Endometrial microvascular endothelial cells (primary cell): ENCODE data around the gene PLCL1. TPM values are rescaled to one million over a fixed set of nuclear protein-coding genes. Genes with fewer than 3 reads are reported as not detected.

ENCODE experiments used
- in situ Hi-C: cut with HindIII; loops from 2 replicates; pipeline ENCODE4 v1.10.0; 2017; ENCODE audit warnings: low sequenced_read_pairs, low pct_unique_long_range_greater_than_20kb; ENCODE audit errors: inconsistent ontology term
- total RNA-seq: library from RNA; depleted of rRNA; stranded (reverse); fragments of >200 nt; gene quantifications from one replicate; pipeline ENCODE4 v1.2.3, GENCODE V29; 2015; ENCODE audit errors: inconsistent ontology term

Gene PLCL1
- total RNA-seq, 1 donor from 2014 or later: 0.65 TPM

GRCh38 chr2:198059800-198060199, 255.4 kb downstream of the PLCL1 start:
- in situ Hi-C loops: no loop called here

- in situ Hi-C loops: no loop called here
Observed at GRCh38 chr2:198060277-198060676, 255.9 kb downstream of the PLCL1 start.

DNA sequence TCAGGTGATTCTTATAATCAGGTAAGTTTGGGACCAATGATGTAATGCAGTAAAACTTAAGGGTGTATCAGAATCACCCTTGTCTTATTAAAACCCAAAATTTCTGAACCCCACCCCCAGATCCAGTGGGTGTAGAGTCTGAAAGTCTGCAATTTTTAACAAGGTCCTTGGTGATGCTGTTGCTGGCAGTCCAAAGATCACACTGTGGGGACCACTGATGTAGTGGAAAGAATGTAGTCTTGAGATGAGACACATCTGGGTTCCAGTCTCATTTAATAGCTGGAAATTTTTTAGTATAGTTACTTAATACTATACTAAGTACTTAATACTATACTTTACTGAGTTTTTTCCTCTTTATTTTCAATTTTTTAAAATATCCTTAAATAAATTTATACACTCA, 258.4 kb downstream of the PLCL1 start:
- in situ Hi-C loops: no loop called here

DNA sequence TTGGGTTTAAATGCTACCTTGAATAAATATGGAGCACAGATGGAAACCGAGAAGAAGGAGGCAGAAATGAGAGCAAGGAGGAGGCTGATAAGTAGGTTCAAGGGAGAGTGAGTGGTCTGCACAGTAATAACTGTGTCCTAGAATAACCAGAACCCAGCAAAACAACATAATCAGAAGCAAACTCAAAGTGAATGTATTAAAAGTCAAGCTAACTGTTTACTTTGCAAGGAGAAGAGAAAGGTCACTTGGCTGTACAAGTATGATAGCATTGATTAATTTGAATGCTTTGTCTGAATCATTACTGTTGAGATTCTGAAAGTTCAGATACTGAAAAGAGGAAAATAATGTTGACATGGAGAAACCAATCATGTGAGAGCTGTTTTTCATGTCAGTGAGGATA, 258.8 kb downstream of the PLCL1 start:
- in situ Hi-C loops: no loop called here

DNA sequence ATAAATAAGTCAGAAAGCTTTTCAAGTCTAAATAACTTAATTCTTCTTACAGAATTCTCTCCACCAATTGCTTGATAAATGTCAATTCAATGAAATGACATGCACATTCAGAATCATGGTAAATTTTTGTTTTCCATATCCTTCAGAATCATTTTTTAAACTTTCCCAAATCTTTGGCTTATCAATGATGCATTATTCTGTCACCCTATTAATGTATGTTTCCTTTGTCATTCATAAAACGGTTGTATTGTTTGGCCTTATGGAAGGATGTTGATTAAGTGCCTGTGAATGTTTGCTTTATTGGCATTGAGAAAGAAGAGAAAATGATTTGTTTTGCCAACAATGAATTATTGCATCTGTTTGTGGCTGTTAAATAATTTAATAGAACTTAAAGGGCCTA, 260.9 kb downstream of the PLCL1 start:
- in situ Hi-C loops: no loop called here

DNA sequence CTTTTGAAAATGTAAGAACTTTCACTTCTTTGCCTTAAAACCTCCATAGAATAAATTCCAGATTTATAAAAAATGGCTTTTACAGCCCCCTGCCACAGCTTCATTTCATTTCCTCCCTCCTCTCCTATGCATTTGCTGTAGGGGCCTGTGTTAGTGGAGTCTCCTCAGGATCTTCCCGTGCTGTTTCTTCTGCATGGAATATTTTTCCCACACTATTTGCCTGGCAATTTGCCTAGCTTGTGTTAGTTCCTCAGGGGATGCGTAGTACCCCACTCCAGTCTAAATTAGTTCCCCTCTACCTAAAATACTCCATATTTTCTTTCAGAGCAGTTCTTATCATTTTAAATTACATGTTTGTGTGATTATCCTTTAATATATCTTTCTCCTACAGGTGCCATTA, 262.2 kb downstream of the PLCL1 start:
- in situ Hi-C loops: no loop called here

GRCh38 chr2:198072655-198073054, 268.3 kb downstream of the PLCL1 start:
- in situ Hi-C loops: no loop called here

DNA sequence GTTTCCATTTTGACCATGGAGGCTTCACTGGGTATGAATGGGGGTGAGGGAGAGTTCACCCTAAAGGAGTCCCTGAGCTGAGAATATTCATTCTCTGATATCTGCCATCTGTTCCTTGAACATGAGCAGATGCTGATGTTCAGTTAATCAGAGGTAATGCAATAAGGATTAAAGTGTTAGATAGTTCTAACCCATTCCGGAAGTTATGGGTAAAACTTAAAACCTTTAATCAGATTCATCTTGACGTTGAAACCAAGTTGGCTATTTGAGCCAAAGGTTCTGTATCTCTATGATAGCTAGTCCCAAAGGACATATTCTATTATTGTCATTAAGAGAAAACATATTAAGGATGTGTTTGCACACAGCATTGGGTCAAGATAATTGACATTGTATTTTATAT, 268.9 kb downstream of the PLCL1 start:
- in situ Hi-C loops: no loop called here

DNA sequence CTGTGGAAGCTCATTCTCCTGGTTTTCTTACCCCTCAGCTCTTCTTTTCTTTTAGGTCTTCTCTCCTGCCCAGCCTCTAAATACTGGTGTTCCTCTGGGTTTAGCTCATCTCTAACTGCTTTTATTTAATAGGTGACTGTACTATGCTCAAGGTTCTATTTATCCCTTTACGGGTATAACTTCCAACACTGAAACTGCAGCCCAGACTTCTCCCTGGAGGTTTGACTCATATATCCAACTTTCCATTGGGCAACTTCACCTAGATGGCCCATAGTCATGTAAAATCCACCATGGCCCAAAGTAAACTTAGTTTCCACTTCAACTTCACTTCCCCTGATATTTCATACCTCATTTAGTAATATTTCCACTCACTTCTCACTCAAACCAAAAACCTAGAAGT, 273.1 kb downstream of the PLCL1 start:
- in situ Hi-C loops: no loop called here

DNA sequence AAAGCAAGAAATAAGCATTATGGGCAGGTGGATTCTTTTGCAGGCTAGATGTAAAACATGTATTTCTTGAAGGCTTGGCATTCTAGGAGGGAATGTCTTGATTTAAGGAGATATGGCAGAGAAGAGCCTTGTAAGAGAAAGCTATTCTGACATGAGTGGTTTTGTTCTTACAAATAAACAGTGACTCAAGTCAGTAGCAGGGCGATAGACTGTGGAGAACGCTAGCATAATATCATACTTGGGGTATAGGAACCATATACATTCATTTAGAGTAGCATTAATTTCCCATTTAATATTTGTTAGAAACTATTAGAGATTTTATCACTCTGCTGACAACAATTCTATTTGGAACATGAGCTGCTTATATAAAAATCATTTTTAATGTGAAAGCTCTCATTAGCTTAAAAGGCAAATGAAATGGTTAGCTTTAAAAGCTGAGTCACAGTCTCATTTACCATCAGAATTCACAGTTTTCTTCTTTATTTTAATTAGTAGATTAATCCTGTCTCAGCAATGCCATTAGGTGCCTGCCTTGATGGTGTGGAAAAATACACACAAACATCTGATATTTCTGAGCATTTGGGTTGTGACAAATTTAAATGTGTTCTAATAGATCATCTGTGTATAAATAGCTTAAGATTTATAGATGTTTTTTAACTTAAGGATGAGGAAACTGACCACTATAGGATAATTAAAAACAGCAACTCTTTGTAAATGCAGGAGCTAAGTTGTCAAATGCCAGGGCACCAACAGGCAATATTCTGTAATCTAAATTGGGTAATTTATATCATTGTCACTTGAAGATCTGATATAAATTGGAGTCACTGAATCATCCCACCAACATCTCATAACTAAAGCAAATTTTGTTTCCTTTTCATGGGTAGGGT, 276.7 kb downstream of the PLCL1 start:
- in situ Hi-C loops: no loop called here

- in situ Hi-C loops: no loop called here
Observed at GRCh38 chr2:198084156-198084555, 279.8 kb downstream of the PLCL1 start.

DNA sequence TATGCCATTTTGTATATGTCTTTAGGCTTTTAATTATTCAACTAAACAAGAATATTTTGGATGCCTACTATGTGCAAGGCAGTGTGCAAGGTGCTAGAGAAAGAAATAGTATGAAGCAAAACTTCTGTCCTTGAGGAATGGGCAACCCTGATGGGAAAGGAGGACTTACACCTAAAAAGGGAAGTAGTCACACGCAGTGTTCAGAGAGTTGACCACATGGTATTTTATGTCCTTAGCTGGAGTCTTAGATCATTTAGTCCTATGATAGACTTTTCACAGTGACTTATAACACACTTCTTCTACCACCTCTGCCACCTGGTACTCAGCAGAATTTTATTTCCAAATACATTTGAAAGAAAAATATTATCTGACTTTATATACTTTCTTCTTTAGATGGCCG, 291.6 kb downstream of the PLCL1 start:
- in situ Hi-C loops: no loop called here

DNA sequence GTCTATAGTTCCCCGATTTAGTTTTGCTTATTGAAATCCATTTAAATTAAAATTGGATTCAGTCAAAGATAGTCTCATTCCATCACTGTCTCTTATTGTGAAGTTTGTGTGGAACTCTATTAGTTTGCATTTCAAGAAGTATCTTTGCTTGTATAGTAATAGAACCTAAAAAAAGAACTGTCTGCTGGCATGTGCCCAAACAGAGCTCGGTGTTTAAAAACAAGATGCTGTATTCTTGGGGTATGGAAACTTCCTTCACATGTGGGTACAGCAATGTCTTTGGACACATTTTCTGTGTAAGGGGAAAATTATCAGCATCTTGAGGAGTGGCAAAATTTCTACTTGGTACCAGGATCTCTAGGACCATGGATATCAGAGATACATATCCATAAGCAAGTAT, 292.6 kb downstream of the PLCL1 start:
- in situ Hi-C loops: no loop called here

- in situ Hi-C loops: no loop called here
Observed at GRCh38 chr2:198097630-198098029, 293.2 kb downstream of the PLCL1 start.

DNA sequence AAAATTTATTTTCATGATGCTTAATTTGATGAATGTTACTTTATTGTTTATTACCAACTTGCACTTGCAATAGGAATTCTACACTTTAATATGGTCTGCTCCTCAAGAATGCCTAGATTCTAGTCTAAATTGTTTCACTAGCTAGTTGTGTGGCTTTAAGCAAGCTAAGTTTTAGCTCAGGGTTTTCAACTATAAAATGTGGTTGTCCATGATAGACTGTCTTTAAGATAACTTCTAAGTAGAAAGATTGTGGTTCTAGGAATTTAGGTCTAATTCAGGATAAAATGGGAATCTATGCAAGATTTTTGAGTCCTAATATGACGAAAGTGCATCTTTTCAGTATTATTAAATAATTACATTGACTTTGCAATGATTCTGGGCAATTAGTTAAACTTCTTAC, 294.0 kb downstream of the PLCL1 start:
- in situ Hi-C loops: no loop called here

DNA sequence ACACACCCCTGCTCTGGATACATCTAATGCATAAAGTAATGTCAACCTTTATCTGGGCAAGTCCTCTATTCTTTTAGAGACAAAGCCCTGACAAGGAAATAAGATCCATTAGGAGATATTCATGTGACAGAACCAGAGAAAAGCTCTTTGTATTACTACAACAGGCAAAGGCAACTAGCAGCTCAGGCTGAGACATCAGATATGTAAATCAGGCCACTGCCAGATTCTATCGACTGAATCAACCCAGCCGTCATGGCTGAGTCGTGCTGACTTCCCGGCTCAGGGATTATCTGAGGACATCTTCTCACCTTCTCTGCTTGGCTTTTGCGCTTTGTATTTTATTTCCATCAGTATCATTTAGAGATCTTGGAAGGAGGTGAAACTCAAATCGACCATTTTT, 294.5 kb downstream of the PLCL1 start:
- in situ Hi-C loops: no loop called here

- in situ Hi-C loops: loop anchor here (25.0 kb wide), 1 partner anchor 288 kb away; the partner anchor contains the start of gene PLCL1
Observed at GRCh38 chr2:198100346-198100745, 296.0 kb downstream of the PLCL1 start.

DNA sequence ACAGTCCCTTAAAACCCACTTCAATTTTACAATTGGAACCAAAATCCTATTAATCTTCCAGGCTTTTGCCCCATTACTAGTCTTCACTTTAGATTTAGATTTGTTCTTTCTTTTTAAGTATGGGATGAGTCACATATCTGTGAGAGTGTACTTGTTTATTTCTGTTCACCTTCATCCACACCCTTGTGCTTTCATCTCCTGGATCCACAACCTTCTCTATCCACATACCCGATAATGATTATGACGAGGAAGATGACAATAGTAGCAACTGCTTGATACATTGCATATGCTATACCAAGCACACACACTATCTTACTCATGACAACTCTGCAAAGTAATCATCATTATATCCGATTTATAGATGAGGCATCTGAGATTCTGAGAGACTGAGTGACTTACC, 297.3 kb downstream of the PLCL1 start:
- in situ Hi-C loops: loop anchor here (25.0 kb wide), 1 partner anchor 289 kb away; the partner anchor contains the start of gene PLCL1

DNA sequence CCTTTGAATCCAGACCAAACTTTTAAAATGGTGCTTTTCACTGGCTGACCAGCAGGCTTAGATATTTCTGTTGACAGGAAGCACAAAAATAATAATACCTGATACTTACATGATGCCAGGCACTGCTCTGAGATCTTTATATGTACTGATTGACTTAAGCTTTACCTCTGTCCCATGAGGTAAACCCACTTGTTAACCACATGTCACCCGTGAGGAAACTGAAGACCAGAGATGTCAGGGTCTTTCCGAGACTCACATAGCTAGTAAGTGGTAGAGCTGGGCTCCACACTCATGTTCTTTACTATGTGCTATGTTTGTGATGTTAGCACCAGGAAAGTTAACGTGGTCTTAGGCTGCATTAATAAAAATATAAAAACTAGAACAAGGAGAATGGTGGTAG, 297.7 kb downstream of the PLCL1 start:
- in situ Hi-C loops: loop anchor here (25.0 kb wide), 1 partner anchor 290 kb away; the partner anchor contains the start of gene PLCL1

DNA sequence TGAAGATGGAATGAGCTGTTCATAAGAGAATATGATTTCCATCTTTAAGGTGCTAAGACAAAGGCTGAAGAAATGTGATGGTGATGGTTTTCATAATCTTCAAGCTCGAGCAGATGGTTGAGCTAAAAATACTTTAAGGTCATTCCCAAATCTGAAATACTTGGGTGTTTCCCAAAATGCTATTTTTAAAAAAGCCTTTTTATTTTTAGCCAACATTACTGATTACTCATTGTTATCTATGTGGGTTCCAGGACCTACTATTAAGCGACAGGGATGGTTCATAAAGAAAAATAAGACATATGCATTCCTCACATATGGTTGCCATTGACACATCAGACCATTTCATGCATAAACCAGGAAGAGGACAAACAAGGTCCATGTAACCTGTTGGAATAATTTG, 298.5 kb downstream of the PLCL1 start:
- in situ Hi-C loops: loop anchor here (25.0 kb wide), 1 partner anchor 291 kb away; the partner anchor contains the start of gene PLCL1
